AG04450 (cell line): Measurements from ENCODE around the gene PRR14. TPM values are rescaled to one million over a fixed set of nuclear protein-coding genes. Genes with fewer than 3 reads are reported as not detected.
A peak's percentile ranks its signal among the peaks of the same experiment; 100 is the strongest.

ENCODE experiments used
- CTCF ChIA-PET: fragments of 300-600, 350-600 bp; formaldehyde crosslinking; extraction: SDS; loops from one replicate; lab custom pipeline; 2022; ENCODE audit warnings: antibody characterized with exemption, inconsistent platforms; lab: Charles Lee
- POLR2A ChIA-PET: fragments of 350-600 bp; formaldehyde crosslinking; extraction: SDS; loops from one replicate; lab custom pipeline; 2021; ENCODE audit warnings: antibody characterized with exemption, inconsistent platforms; lab: Yijun Ruan, JAX
- DNase-seq: peaks from one replicate; pipeline ENCODE4 v3.0.0-alpha.2; 2011; ENCODE audit warnings: low read depth, low spot score
- H3K27ac ChIP-seq: one replicate; pipeline ENCODE4 v1.5.1; 2012; ENCODE audit warnings: low read depth, low read length, control low read depth
- H3K27me3 ChIP-seq: one replicate; pipeline ENCODE4 v1.6.0; 2012; ENCODE audit warnings: low read length; ENCODE audit not compliant: control insufficient read depth, insufficient read depth
- H3K4me3 ChIP-seq: 2 replicates; pipeline ENCODE4 v1.5.1; 2011; ENCODE audit warnings: mild to moderate bottlenecking, low read depth, low read length, control low read depth
- H3K9me3 ChIP-seq: 2 replicates; pipeline ENCODE4 v1.5.1; 2012; ENCODE audit warnings: low read length; ENCODE audit not compliant: control insufficient read depth, insufficient read depth
- polyA plus RNA-seq: library from polyadenylated mRNA; depleted of rRNA; stranded (reverse); fragments of >200 nt; gene quantifications from 2 replicates; pipeline ENCODE4 v1.2.3, GENCODE V29; 2011
- TF ChIP-seq, protein P1 (sequence below): IDR thresholded peaks from 2 replicates; pipeline ENCODE4 v1.5.1; 2011; ENCODE audit warnings: low read depth, low read length, control low read depth, inconsistent platforms

PRR14 gene
- polyA plus RNA-seq, 1 experiment, result 4.9 TPM

DNA sequence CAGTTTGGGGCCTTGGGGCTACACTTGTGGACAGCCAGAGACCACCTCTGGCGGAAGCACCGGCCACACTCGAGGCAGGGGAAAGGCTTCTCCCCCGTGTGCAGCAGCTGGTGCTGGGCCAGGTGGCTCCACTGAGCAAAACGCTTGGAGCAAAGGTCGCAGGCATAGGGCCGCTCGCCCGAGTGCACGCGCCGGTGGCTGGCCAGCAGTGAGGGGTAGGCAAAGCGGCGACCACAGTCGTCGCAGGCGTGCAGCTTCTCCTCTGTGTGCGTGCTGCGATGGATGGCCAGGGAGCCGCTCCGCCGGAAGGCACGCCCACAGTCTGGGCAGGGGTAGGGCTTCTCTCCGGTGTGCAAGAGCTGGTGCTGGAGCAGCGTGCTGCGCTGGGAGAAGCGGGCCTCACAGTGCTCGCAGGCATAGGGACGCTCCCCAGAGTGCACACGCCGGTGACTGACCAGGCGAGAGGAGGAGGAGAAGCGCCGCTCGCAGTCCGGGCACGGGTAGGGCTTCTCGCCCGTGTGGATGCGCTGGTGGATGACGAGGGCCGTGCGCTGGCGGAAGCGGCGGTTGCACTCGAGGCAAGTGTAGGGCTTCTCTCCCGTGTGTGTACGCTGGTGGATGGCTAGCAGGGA, 46.3 kb upstream of the PRR14 start:
- ChIA-PET POLR2A (no interaction called here), CTCF (no interaction called here)
- Histone ChIP-seq H3K9me3 (no peaks in the 10 kb centered on the region), H3K4me3 (no peak overlapping the region), H3K27ac (no peak overlapping the region), H3K27me3 (no peaks in the 10 kb centered on the region)
- TF ChIP-seq, protein P1, sequence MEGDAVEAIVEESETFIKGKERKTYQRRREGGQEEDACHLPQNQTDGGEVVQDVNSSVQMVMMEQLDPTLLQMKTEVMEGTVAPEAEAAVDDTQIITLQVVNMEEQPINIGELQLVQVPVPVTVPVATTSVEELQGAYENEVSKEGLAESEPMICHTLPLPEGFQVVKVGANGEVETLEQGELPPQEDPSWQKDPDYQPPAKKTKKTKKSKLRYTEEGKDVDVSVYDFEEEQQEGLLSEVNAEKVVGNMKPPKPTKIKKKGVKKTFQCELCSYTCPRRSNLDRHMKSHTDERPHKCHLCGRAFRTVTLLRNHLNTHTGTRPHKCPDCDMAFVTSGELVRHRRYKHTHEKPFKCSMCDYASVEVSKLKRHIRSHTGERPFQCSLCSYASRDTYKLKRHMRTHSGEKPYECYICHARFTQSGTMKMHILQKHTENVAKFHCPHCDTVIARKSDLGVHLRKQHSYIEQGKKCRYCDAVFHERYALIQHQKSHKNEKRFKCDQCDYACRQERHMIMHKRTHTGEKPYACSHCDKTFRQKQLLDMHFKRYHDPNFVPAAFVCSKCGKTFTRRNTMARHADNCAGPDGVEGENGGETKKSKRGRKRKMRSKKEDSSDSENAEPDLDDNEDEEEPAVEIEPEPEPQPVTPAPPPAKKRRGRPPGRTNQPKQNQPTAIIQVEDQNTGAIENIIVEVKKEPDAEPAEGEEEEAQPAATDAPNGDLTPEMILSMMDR, result no peak
- no peak for DNase-seq

DNA sequence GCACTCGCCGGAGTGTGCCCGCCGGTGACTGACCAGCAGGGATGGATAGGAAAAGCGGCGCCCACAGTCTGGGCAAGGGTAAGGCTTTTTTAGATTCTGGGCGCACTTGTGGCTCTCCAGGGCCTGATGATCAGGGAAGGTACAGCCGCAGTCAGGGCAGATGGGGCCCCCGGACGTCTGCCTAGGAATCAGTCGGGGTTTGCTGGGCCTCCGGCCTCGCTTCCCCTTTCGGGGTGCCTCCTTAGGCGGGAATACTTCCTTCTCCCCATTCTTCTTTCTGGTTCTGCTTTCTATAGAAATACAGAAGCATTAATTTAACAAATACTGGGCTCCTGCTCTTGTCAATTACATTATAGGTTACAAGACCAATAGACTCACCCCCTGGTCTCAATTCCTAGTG, 45.6 kb upstream of the PRR14 start:
- ChIA-PET CTCF (no interaction called here), POLR2A (interaction anchor here (0.7 kb wide), 1 partner anchor 27 kb away, joined by 4 read pairs; no protein-coding TSS in a partner anchor)
- DNase-seq, result no peak
- H3K27ac ChIP-seq, result no peak overlapping the region
- H3K4me3 ChIP-seq, result no peak overlapping the region
- TF ChIP-seq, protein P1, result no peak
- no peaks in the 10 kb centered on the region; the same call in 1 of the 2 replicates for H3K9me3 ChIP-seq
- H3K27me3 ChIP-seq, result no peaks in the 10 kb centered on the region

DNA sequence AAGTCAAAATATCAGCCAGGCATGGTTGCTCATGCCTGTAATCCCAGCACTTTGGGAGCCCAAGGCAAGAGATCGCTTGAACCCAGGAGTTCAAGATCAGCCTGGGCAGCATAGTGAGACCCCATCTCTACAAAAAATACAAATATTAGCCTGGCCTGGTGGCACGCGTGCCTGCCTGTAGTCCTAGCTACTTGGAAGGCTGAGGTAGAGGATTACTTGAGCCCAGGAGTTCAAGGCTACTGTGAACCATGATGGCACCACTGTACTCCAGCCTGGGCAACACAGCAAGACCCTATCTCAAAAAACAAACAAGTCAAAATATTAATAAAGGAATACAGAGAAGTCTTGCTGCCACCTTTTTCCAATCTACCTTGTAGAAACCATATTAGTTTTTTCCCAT, 44.8 kb upstream of the PRR14 start:
- Histone ChIP-seq H3K27ac (no peak overlapping the region), H3K4me3 (no peak overlapping the region), H3K9me3 (no peaks in the 10 kb centered on the region; the same call in 1 of the 2 replicates), H3K27me3 (no peaks in the 10 kb centered on the region)
- CTCF ChIA-PET, result interaction anchor here (1.8 kb wide), 1 partner anchor 8 kb away, joined by 7 read pairs; no protein-coding TSS in a partner anchor
- POLR2A ChIA-PET, result no interaction called here
- TF ChIP-seq, protein P1, result no peak
- DNase-seq, result no peak

DNA sequence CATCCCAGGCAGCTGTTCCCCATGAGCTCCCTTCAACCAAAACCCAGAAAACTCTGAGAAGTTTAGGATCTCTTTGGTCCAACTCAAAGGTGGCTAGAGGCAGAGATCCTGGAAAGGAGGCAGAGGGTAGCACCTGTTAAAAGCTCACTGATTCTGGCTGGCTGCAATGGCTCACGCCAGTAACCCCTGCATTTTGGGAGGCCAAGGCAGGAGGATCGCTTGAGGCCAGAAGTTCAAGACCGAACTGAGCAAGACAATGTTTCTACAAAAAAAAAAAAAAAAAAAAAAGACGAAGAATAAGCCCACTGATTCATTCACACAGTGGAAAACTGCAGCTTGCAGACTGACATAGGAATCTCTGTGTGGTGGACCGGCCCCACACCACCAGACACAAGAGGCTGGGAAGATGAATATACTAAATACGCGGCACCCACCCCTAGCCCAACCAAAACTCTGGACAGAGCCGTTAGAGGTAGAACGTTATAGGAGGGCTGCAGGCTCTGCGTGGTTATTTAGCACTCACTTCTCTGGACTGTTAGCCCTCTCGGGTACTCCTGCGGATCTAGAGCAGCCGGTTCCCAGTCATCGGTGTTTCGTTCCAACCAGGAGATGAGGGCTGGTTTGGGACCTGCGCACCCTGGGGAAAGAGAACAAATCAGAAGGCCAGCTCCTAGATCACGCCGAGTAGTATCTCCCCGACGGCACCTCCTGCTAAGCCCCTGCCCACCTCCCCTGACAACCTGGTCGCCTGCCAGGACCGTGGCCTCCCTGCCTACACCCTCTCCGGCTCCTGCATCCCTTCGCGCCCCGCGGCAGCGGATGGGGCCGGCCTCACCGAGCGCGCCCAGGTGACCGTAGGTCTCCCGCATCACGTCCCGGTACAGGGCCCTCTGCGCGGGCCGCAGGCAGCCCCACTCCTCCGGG, 41.5 kb upstream of the PRR14 start:
- POLR2A ChIA-PET, result interaction anchor here (0.7 to 1.2 kb wide), 3 partner anchors 51 to 179 kb away, joined by 3 to 4 read pairs (median 4); partner anchors contain the start of genes DCTPP1 and ZNF764
- TF ChIP-seq, protein P1, result no peak

More for the DNA sequence above, 41.5 kb upstream of the PRR14 start:
- Histone ChIP-seq H3K27me3 (no peaks in the 10 kb centered on the region), H3K4me3 (peak overlapping the region; percentile 78), H3K9me3 (no peaks in the 10 kb centered on the region; the same call in 1 of the 2 replicates), H3K27ac (peak overlapping the region; percentile 70)
- no peak for DNase-seq
- CTCF ChIA-PET, result interaction anchor here (1.0 to 2.8 kb wide), 6 partner anchors 9 to 200 kb away, joined by 3 to 24 read pairs (median 4); partner anchors contain the start of gene PRR14
